HG03378 (cell line): Measurements from ENCODE around the gene ZAP70.
"Not testable (repeated sequence)": the region's sequence is repeated elsewhere in the genome, so short reads cannot be mapped to it uniquely, and the experiment has no call there.

Source experiments
- ATAC-seq: cut with Tn5 transposase; IDR thresholded peaks from one replicate; pipeline ENCODE4 v1.9.1; 2021; ENCODE audit warnings: mild to moderate bottlenecking, moderate library complexity; ENCODE audit not compliant: unreplicated experiment

The ZAP70 gene

DNA sequence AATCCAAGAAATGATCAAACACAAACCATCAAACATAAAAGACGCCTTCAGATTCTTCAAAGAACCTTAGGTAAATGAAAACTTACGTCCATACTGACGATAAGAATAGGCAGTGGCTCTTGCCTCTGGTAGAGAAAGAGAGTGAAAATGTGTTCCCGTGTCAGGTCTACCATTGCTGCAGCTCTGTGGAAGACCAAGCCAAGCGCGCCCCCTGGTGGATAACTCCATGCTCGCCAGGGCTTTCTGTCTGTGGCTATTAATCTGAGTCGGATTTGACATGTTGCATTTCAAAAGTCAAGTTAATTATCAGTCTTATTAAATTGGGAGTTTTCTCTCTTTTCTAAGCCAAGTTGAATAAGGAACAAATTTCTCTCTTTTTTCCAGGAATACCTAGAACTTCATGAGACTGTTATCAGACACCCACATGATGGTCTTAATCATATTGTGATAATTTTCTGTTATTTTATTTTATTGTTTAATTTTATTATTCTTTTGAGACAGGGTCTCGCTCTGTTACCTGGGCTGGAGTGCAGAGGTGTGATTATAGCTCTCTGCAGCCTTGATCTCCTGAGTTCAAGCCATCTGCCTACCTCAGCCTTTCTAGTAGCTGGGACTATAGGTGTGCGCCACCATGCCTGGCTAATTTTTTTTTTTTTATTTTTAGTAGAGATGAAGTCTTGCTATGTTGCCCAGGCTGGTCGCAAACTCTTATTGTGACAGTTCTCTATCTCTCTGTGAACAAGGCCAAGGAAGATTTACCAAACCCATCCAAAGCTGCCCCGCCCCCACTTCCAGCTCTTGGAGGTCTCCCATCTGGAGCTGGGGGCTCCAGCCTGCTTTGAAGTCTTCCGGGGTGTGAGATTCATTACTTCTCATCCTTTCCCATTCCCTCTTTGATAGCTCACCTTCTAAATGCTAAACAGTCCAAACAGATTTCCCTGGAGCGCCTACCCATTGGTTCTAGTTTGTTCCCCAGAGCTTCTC is 15.8 kb upstream of the ZAP70 start:
- ATAC-seq = peak; percentile 60

DNA sequence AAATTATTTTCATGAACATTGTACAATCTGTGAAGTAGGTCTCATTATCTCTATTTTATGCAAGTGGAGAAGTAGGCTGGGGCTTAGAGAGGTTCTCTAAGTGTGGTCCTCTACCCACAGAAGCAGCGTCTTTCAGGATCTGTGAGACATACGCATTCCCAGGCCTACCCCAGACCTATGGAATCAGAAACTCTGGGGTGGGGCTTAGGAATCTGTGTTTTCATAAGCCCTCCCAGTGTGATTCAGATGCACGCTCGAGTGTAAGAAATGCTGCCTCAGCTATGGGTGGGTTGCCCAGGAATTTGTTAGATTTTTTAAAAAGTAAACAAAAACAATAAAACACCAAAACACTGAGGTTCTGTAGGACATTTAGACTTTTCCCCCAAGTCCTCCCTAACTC is 14.8 kb upstream of the ZAP70 start:
- no peak for ATAC-seq

DNA sequence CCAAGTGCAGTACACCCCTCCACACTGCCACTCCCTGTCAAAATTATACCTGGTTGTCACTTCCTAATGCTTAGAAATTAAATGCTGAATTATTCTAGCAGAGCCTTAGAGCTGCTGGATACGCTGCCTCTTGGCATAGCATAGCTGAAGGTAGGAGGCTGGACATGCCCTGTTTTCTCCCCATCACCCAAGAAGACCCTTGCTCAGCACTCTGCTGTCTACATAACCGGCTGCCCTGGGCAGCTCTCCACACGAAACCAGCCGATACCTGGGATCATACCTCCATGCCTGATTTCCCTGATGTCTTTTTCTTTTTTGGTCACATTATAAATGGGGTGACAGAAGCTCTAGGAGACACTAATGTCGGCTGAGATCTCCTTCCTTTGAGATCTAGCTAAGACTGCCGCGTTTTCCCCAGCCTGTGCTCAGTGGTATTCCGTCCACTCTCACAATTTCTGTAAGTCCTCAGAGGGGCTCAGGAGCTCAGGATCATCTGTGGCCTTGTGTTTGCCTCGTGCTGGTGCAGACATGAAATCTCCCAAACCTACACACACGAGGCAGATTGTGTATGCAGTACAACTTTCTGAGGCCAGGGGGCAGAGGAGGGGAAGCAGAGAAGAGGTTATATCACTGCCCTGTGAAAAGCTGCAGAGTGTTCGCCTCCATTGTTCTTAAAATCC is 13.5 kb upstream of the ZAP70 start:
- no peak for ATAC-seq

DNA sequence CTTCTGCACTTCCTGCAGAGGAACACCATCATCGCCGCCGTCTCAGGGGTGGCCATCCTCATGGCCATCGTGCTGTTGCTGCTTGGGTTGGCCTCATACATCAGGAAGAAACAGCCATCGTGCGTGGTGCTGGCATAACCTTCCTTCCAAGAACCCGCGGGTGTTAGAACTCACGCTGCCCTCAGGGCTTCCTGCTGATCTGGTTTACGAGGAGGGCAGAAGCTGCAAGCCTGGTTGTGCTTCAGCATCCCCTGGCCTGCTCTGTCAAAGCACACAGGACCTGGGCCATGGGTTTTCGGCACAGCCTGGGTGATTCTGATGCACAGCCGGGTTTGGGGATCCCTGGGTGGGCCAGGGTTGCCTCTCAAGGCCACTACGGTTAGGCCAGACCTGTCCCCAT is 12.2 kb upstream of the ZAP70 start:
- ATAC-seq = no peak

DNA sequence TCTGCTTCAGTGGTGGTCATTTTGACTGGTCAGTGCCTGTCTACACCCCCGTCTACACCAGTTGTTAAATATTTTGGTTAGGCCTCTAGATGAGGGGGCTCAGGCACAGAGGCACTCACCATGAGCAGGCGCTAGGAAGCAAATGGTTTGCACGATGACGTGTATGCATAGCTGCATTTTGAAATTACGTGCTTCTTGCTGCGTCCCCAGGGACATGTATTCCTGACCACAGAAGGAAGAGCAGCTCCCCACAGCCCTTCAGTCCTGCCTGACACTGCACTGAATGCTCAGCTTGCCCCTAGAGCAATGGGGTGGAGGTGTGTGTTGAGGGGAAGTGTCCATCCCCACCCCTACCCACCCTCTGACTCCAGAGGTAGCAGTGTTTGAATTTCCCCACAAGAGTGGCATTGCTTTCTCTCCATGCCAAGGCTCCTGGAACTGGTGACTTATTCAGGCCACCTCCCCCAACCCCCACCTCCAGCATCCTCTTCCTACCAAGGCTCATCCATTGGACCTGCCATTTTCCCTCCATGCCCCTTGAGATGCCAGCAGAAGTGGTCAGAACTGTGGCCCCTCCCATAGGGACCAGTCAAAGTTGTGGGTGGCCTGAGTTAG is 11.4 kb upstream of the ZAP70 start:
- no peak for ATAC-seq

DNA sequence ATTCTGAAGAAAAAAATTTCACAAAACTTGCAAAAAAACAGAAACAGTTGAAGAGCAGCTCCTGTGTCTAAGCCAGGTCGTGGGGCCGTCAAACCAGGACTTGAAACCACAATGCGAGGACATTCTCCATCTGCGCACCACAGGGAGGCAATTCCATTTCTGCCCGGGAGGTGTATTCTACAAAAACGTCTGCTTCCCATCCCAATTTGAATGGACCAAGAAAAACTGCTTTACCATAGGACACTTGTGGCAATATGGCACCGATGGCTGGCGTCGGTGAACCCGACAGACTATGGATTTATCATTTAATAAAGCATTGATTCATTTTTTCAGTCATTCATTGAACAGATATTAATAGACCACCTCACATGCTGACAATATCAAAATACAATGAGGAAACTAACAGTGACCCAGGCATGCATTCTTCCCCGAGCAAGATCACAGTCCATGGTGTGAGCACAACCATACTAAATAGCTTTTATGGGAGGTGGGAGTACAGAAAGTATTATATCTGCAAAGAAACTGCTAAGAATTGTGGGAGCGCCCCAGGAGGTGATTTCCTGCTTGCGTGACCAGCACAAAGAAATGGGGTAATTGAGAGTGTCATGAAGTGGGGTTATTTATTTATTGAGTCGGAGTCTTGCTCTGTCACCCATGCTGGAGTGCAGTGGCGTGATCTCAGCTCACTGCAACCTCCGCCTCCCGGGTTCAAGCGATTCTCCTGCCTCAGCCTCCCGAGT is 10.5 kb upstream of the ZAP70 start:
- ATAC-seq = no peak

DNA sequence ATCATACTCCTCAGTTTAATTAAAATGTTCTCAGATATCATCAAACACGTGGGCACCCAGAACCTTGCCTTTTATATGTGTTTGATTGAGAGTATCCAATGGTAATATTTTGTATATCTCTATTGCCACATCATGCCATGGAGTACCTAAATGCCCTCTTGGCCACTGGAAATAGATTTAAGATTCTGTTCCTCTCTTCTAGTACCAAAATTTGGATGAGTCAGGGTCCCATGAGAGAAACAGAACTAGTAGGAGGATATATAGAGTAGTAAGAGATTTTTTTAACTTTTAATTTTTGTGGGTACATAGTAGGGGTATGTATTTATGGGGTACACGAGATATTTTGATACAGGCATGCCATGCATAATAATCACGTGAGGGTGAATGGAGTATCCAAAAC is 9.6 kb upstream of the ZAP70 start:
- no peak for ATAC-seq

DNA sequence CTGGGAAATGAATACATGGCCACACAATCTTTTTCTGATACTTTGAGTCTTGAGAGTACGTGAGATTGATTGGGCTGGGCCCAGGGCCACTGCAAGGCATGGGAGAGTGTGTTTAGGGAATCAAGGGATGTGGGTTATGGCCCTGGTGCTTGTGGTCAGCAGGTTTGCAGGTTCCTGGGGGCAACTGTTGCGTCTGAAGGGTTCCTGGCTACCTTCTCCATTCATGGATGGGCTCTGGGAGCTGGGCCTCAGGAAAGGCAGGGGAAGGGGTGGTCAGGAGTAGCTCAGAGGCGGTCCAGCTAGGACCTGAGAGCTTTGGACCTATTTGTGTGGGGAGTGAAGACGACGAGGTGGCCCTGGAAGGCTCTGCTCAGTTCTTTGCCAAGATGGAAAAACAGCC is 8.4 kb upstream of the ZAP70 start:
- no peak for ATAC-seq

DNA sequence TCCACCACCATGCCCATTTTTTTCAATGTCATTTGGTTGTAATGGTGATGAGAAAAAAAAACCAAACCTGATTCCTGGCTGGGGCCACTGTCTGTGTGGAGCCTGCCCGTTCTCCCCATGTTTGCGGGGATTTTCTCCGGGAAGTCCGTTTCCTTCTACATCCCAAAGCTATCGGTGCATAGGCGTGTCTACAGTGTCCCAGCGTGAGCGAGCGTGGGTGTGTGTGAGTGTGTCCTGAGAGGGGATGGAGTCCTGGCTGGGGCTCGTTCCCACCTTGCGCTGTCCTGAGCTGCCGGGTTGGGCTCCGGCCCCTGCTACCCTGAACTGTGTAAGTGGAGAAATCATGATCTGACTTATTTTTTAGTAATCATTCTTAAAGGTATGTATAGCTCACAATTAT is 7.3 kb upstream of the ZAP70 start:
- ATAC-seq = no peak

DNA sequence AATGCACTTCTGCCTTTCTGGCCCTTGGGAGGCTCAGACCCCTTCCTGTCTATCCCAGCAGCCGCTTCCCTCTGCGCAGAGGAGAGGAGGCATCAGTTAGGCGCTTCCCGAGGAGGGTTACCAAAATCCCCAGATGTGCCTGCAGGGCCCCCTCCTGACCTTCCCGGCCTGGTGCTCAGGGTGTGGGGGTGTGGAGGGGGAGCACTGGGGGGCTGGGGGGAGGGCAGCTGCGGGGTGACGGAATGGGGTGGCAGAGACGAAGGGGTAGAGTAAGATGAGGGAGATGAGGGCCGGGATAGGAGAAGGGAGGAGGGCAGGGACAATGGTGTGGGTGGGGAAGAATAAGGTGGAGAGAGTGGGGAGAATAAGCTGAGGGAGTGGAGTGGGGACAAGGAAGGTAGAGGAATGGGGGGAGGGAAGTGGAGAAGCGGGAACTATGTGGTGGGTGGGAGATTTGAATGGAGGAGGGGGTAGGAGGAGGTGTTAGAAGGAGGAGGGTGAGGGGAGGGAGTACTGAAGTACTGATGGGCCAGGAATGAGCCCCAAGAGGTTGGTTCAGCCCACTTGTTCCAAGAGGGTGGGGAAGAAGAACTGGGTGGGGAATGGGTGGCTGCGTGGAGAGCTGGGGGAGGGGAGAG is 6.5 kb upstream of the ZAP70 start:
- ATAC-seq = no peak

DNA sequence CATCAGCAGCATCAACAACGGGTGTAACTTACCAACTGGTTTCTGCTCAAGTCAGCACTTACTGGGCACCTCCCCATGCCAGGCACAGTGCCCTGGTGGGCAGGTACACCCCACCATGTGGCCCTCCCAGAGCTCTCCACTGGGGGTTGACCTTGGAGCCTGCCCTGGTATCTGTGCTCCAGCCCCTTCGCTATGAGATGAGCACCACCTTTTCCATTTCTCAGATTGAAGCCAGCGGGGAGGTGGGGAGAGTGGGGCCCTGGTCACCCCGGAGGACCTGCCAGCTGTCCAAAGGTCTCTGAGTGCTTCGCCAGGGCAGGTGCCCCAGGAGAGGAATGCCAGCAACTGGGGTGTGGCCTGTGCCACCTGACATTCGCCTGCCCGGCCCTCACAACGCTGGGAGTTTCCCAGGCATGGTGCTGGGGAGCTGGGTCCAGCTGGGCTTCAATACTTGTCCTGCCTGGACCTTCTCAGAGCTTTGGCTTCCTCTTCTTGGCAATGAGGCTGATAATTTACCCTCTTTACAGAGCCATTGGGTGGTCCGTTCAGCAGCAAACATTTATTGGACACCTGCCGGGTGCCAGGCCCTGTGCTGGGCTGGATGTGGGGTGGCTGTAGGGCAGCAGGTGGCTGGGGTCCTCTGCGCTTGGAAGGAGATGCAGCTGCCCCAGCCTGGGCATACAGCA is 5.9 kb upstream of the ZAP70 start:
- ATAC-seq = no peak

DNA sequence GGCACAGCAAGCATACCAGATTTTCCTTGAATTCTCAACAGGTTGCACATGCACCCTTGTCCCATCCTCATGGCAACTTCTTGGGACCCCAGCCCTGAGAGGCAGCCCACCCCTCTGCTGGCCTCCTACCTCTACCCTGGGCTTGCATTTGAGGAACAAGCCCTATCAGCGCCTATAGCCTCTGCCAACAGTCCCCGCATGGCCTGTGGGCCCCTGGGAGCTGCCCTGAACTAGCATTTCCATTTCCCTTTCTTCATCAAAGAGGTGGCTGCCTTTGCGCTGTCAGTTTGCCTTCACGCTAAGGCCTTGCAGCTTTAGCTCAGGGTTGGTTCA is 5.4 kb upstream of the ZAP70 start:
- no peak for ATAC-seq

DNA sequence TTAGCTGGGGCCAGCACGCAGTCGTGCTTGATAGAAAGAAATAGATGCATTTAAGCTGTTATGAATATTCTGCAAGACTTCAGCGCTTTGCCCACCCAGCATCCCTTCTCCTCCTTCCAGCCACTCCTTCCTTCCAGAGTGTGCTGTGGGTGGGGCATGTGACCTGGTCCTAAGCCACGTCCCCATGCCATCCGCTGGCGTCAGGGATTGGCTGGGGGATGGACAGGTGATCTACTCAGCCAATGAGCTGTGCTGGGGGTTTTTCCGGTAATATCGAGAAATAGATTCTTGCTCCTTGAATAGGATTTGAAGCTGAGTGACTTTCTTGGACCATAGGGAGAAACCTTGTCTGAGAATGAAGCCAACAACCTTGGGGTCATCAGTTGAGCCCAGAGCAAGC is 4.8 kb upstream of the ZAP70 start:
- ATAC-seq = no peak

DNA sequence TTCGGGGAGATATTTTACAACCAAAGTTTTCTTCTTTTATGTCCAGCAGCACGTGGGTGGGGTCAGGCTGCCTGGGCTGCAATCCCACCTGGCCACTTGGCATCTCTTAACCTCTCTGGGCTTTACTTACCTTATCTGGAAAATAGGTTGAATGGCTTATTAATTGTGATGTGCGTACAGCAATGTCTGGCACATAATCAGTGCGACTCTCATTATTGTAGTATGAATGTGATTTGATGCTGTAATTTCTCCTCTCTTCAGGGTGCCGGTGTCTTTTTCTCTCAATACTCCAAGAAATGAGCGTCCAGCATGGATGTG is 2.0 kb upstream of the ZAP70 start:
- no peak for ATAC-seq

DNA sequence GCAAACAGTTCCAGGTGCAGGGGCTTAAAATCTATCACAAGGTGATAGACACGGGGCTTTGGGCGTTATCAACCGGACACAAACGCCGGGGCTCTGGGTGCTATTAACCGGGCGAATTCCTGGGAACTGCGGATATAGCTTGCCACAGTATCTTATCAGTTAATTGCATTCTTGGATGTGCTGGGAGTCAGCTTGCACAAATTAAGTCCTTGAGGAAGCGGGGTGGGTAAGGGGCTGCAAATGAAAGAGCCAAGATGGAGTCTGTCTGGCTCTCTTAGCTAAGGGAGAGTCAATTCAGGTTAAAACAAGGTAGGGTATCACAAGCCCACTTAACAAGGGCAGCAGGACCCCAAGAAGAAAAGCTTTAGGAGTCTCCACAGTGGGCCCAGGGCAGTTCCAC is 1.2 kb upstream of the ZAP70 start:
- ATAC-seq = not testable (repeated sequence)

DNA sequence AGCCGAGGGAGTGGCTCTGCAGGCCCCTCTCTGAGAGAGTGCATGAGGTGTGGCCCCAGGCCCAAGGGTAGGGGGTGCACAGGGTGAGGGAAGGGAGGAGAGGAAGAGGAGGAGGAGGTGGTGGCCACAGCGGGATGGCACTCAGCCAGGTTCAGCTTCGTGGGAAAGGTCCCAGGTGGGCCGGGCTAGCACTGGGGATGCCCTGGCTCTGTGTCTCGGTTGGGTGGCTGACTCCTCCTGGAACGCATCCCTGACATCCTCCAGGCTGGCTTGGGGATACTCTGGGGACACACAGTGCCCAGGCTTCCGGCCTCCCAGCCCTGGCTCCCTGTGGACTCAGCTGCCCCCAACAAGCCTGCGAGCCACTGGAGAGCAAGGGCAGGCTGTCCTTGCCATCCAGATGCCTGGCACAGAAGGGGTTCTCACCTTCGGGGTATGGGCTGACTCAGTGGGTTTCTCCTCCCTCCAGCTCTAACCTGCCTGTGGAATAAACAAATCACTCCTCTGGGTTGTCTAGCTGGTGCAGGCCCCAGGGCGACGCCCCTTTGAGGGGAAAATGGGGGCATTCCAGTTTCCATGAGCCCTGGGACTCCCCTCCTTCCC is 582 bp upstream of the ZAP70 start:
- ATAC-seq = no peak

DNA sequence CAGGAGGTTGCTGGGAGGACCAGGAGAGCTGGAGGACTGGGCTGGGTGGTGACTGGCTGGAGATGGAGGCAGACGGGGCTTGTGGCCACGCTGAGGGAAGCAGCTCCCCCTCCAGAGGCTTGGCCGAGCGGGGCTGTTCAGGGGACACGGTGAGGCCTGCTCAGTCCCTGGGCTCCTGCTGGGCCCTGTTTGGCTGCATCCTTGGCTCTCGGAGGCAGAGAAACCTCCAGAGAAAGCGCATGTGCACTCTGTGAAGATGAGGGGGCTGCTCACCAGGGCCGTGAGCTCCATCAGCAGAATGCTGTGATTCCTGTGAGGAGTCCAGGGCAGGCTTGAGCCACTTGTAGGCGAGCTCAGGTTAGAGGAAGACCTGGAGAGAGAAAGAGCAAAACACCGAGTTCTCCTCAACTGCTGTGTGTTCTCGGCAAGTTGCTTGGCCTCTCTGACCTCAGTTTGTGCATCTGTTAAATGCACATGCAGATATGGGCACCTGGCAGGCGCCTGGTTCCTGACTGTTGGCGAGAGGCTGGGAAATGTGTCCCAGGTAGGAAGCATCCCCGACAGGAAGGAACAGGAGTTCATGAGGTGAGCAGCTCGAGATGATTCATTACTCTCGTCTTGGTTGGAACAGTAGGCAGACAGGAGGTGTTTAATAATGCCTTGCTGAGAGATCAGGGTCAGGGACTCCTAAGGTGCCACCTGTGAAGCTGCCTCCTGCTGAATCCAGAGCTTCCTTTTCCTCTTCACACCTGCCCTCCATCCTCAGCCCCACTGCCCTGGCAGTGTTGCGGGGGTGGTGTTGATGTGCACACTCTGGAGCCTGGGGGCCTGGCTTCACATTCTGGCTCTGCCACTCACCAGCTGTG is 941 bp downstream of the ZAP70 start:
- no peak for ATAC-seq

DNA sequence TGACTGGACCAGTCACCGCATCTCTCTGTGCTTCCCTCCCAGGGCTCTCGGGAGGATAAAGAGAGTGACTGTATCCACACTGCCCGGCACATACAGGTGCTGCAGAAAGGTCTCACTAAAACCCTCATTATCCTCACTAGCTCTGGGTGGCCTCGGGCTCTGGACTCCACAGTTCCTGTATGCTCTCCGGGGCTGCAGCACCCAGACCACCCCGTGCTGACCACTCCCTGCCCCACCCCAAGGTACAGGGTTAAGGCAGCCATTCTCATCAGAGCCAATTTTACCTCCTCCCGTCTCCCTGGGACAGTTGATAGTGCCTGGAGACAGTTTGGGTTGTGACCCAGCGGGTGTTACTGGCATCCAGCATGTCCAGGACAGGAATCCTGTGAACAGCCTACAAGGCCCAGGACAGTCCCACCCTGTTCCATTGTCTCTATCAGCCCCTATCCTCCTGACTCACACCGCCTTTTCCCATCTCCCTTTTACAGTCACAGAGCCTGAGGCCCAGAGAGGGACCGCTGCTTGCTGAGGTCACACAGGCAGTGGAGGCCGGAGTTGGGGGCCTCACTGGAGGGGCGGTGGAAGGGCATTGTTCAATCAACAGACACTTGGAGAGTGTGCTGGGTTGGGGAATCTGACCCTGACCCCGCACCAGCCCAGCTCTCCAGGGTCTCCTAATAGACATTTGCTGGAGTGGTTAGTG is 1.7 kb downstream of the ZAP70 start:
- no peak for ATAC-seq
